Upper lobe of left lung (tissue), 4 donors: Measurements from ENCODE around the gene ERCC5.

Source experiments
- CTCF ChIP-seq, 6 experiments: fragments of 450-650 bp in 4 of 6; fragments of 200-600 bp in 2 of 6; sonication (generic) in 2 of 6; IDR thresholded peaks; one replicate each; pipeline ENCODE4 v1.5.1; 2016 to 2019; ENCODE audit warnings: antibody characterized with exemption in 6 of 6
- EP300 ChIP-seq, 4 donors: sonication (generic); formaldehyde crosslinking; IDR thresholded peaks; one replicate each; pipeline ENCODE4 v1.5.1; 2017; ENCODE audit warnings: antibody characterized with exemption in 4 of 4, control low read depth in 2 of 4
- POLR2A ChIP-seq, 4 donors: fragments of 450-650 bp; IDR thresholded peaks; one replicate each; pipeline ENCODE4 v1.5.1; 2016 to 2017; ENCODE audit warnings: antibody characterized with exemption in 4 of 4, mild to moderate bottlenecking in 2 of 4

GRCh38 chr13:102914339-102914930, 68.6 kb downstream of the ERCC5 start:
- TF ChIP-seq CTCF (IDR thresholded peaks at IDR 0.05) (no peak), EP300 (IDR thresholded peaks at IDR 0.05) (no peak), POLR2A (IDR thresholded peaks at IDR 0.05) (no peak)
